Breast epithelium (tissue), 3 donors: Measurements from ENCODE around the gene MUSTN1.

Experiments used
- CTCF ChIP-seq, 3 donors: fragments of 450-650 bp; IDR thresholded peaks; one replicate each; pipeline ENCODE4 v1.5.1; 2016 to 2017; ENCODE audit warnings: antibody characterized with exemption in 3 of 3, mild to moderate bottlenecking in 3 of 3, moderate library complexity in 3 of 3
- POLR2A ChIP-seq: fragments of 450-650 bp; IDR thresholded peaks from one replicate; pipeline ENCODE4 v1.6.1; 2016; ENCODE audit warnings: antibody characterized with exemption, mild to moderate bottlenecking, moderate library complexity
- POLR2AphosphoS5 ChIP-seq, 3 donors: sonication (generic); formaldehyde crosslinking; IDR thresholded peaks; one replicate each; pipeline ENCODE4 v1.6.1; 2017; ENCODE audit warnings: antibody characterized with exemption in 3 of 3

- no peak for TF ChIP-seq CTCF (IDR thresholded peaks at IDR 0.05)
- TF ChIP-seq POLR2A: no peak
- TF ChIP-seq POLR2AphosphoS5 (IDR thresholded peaks at IDR 0.05): no peak
These were observed 33.0 kb downstream of the MUSTN1 start for GRCh38 chr3:52801839-52802238.
